ENCODE data around the gene GDI2.
A peak's percentile ranks its signal among the peaks of the same experiment; 100 is the strongest.
"Not testable (repeated sequence)": the region's sequence is repeated elsewhere in the genome, so short reads cannot be mapped to it uniquely, and the experiment has no call there.

GDI2 gene

DNA sequence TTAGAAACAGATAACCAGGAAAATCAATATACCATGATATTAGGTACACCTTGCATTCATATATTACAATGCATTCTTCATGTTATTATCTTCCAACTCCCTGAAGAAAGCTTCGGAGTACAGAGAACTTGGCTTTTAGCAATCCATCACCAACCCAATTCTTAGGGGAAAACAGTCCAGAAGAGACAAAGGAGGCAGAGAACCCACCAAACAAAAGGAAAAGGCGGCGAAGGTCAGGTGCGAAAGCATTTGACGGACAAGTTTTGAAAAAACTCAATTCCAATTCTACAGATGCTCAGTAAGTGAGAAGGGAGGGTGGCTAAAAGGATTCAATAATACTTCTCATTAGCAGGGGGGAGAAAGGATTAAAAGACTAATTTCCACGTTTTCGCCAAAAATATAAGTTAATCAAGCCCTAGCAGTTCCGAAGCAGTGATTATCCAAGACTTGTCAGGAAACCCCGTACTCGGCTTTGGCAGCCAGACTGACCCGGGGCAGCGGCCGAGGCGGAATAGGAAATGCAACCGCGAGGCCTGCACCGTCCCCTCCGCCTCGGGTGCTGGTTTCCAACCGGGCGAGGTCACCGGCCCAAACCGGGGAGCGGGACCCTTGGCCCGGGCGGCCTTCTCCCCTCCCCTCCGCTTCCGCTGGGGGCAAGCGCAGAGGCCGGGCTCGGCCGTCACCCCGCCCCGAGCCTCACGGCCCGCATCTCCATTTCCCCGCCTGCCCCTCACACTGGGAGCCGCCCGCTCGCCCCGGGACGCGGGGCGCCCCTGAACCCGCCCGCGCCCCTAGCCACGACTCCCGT, 747 bp downstream of the GDI2 start:
- Histone ChIP-seq H3K27me3 (ENCODE audit: control insufficient read depth in 1 of 2, insufficient read depth in 2 of 2, low read length in 2 of 2) (no peaks in the 10 kb centered on the region), H3K9me3 (ENCODE audit: control insufficient read depth in 1 of 2, low read length in 2 of 2) (no peaks in the 10 kb centered on the region), H3K4me1 (ENCODE audit: control insufficient read depth in 1 of 2, insufficient read depth in 2 of 2, low read length in 2 of 2) (peaks cover 37 to 45% of the 10 kb centered on the region in 2 donors), H3K4me3 (ENCODE audit: low read depth in 1 of 2, low read length in 2 of 2) (peak overlapping the region; percentile 90 to 95), H3K27ac (ENCODE audit: low read depth, low read length) (peak overlapping the region; percentile 99), H3K9ac (ENCODE audit: low read depth in 1 of 2, low read length in 2 of 2) (peak overlapping the region; percentile 91 to 96), H3K36me3 (ENCODE audit: control insufficient read depth in 1 of 2, insufficient read depth in 2 of 2, low read length in 2 of 2) (peaks cover 0 to 3% of the 10 kb centered on the region in 2 donors)

DNA sequence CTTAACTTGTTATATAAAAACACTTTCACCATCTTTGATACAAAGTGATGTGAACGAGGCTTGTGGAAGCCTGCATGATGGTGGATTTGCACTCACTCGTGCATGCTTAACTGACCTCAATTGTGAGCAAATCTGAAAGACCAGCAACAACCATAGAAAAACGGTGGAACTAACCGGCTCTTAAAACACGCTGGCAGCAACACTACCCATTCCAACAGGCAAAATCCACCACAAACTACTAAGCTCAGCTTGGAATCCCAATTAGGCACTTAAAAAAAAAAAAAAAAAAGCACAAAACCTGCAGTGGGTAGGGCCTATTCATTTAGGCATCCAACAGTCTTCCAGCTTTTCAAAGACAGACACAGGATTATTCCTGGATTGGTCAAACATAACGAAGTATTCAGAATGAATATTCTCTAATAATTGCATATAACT, 1.8 kb downstream of the GDI2 start:
- Histone ChIP-seq H3K27me3 (ENCODE audit: control insufficient read depth in 1 of 2, insufficient read depth in 2 of 2, low read length in 2 of 2) (no peaks in the 10 kb centered on the region), H3K36me3 (ENCODE audit: control insufficient read depth in 1 of 2, insufficient read depth in 2 of 2, low read length in 2 of 2) (peaks cover 0 to 4% of the 10 kb centered on the region in 2 donors), H3K4me3 (ENCODE audit: low read depth in 1 of 2, low read length in 2 of 2) (peak overlapping the region; percentile 90 to 95), H3K9ac (ENCODE audit: low read depth in 1 of 2, low read length in 2 of 2) (peak overlapping the region in 1 of 2 donors; percentile 96), H3K4me1 (ENCODE audit: control insufficient read depth in 1 of 2, insufficient read depth in 2 of 2, low read length in 2 of 2) (peaks cover 42 to 54% of the 10 kb centered on the region in 2 donors), H3K27ac (ENCODE audit: low read depth, low read length) (no peak overlapping the region), H3K9me3 (ENCODE audit: control insufficient read depth in 1 of 2, low read length in 2 of 2) (no peaks in the 10 kb centered on the region)

DNA sequence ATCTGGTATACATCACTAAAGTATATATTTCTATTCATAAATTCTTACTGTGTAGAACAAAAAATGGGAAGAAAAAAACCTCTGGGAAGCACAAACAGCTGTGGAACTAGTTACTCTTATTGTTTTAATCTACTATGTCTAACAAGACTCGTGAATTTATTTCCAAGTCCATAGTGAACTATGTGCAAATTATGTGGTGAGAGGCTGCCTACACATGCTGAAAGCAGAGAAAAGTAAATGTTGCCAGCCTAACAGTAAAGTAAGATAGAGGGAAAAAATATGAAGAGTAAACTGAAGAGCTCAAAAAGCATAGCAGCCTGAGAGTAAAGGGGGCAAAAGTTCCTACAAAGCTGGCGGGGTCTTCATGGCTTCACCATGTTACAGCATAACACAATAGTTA, 3.0 kb downstream of the GDI2 start:
- Histone ChIP-seq H3K4me3 (ENCODE audit: low read depth in 1 of 2, low read length in 2 of 2) (peak overlapping the region in 1 of 2 donors; percentile 90), H3K27ac (ENCODE audit: low read depth, low read length) (no peak overlapping the region), H3K9me3 (ENCODE audit: control insufficient read depth in 1 of 2, low read length in 2 of 2) (no peaks in the 10 kb centered on the region), H3K4me1 (ENCODE audit: control insufficient read depth in 1 of 2, insufficient read depth in 2 of 2, low read length in 2 of 2) (peaks cover 42 to 54% of the 10 kb centered on the region in 2 donors), H3K27me3 (ENCODE audit: control insufficient read depth in 1 of 2, insufficient read depth in 2 of 2, low read length in 2 of 2) (no peaks in the 10 kb centered on the region), H3K9ac (ENCODE audit: low read depth in 1 of 2, low read length in 2 of 2) (peak overlapping the region; percentile 2 to 21), H3K36me3 (ENCODE audit: control insufficient read depth in 1 of 2, insufficient read depth in 2 of 2, low read length in 2 of 2) (peaks cover 6 to 10% of the 10 kb centered on the region in 2 donors)

DNA sequence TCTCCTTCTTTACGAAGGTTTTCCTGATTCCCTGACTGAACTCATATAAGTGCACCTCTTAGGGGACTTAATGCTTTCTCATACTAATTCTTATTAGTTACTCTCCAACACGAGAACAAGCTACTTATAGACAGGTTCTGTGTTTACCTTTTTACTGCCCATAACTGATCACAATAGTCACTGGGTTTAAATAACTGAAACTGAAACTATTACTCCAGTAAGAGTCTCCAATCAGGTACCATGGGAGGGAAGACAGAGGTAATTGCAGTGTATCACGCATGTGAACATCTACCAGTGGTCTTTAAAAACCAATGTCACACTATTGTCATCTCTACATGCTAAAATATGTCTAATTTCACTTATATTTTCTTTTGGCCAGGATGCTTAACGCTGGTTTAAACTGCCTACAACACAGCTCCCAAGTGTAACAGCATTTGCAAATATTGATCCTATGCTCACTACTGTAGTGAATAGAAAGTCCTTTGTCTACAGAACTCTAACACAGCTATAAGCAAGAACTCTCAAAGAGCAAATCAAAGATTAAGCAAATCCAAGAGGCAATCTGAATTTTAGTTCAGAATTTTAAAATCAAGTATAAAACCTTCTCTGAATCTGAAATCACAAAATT, 3.6 kb downstream of the GDI2 start:
- peaks cover 38 to 48% of the 10 kb centered on the region in 2 donors for H3K4me1 ChIP-seq (ENCODE audit: control insufficient read depth in 1 of 2, insufficient read depth in 2 of 2, low read length in 2 of 2)
- H3K9me3 ChIP-seq (ENCODE audit: control insufficient read depth in 1 of 2, low read length in 2 of 2), result no peaks in the 10 kb centered on the region
- peak overlapping the region; percentile 5 for H3K27ac ChIP-seq (ENCODE audit: low read depth, low read length)
- H3K36me3 ChIP-seq (ENCODE audit: control insufficient read depth in 1 of 2, insufficient read depth in 2 of 2, low read length in 2 of 2), result peaks cover 9 to 10% of the 10 kb centered on the region in 2 donors
- no peaks in the 10 kb centered on the region for H3K27me3 ChIP-seq (ENCODE audit: control insufficient read depth in 1 of 2, insufficient read depth in 2 of 2, low read length in 2 of 2)
- H3K4me3 ChIP-seq (ENCODE audit: low read depth in 1 of 2, low read length in 2 of 2), result peak overlapping the region; percentile 13 to 59
- H3K9ac ChIP-seq (ENCODE audit: low read depth in 1 of 2, low read length in 2 of 2), result peak overlapping the region; percentile 15 to 37

DNA sequence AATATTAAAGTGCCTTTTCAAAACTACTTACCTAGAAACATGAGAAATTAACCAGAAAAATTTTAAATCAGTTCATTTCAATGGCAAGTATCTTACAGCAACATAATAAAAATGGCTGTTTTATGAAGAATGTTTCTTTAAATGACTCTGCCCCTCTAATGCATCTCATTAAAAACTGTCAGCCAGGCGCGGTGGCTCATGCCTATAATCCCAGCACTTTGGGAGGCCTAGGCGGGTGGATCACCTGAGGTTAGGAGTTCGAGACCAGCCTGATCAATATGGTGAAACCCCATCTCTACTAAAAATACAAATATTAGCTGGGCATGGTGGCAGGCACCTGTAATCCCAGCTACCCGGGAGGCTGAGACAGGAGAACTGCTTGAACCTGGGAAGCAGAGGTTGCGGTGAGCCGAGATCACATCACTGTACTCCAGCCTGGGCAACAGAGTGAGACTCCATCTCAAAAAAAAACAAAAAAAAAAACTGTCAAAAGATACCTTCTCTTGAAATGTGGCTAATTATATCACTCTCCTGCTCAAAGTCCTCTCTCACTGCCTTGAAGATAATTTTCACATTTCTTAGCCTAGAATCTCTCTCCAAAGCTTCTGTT, 4.3 kb downstream of the GDI2 start:
- not testable (repeated sequence) for H3K27me3 ChIP-seq (ENCODE audit: control insufficient read depth in 1 of 2, insufficient read depth in 2 of 2, low read length in 2 of 2); H3K9me3 ChIP-seq (ENCODE audit: control insufficient read depth in 1 of 2, low read length in 2 of 2); H3K27ac ChIP-seq (ENCODE audit: low read depth, low read length)
- Histone ChIP-seq H3K4me1 (ENCODE audit: control insufficient read depth in 1 of 2, insufficient read depth in 2 of 2, low read length in 2 of 2) (peaks cover 30 to 41% of the 10 kb centered on the region in 2 donors), H3K4me3 (ENCODE audit: low read depth in 1 of 2, low read length in 2 of 2) (peak overlapping the region; percentile 13 to 59), H3K36me3 (ENCODE audit: control insufficient read depth in 1 of 2, insufficient read depth in 2 of 2, low read length in 2 of 2) (peaks cover 9 to 10% of the 10 kb centered on the region in 2 donors), H3K9ac (ENCODE audit: low read depth in 1 of 2, low read length in 2 of 2) (peak overlapping the region; percentile 15 to 37)

DNA sequence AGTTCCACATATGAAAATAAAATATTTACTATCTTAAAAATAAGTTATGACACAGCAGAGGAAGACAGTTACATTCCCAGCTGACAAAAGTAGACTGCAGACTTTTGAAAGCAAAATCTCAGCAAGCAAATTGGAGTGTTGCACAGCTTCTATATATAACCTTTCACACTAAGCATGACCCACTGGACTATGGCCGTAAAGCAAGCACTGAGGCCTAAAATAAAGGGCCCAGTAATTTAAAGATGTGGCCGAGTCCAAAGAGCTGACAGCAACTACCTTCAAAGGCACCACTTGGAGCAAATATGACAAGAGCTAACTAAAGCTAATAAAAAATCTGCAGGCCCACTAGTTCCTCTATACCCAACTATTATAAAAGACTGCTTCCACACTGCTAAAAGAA, 6.5 kb downstream of the GDI2 start:
- H3K27ac ChIP-seq (ENCODE audit: low read depth, low read length), result no peak overlapping the region

DNA sequence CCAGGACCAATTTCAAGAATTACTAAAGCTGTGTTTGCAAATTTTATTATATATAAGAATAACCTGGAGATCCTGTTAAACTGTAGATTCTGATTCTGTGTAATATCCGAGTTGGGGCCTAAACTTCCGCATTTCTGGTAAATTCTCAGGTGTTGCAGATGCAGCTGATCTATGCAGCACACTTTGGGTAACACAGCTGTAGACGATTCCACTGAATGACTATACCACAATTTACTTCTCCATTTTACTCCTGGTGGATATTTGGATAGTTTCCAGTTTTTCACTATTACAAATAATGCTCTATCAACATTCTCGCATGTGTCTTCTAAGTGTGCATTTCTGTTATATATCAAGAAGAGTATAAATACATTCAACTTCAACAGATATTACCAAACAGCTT, 7.5 kb downstream of the GDI2 start:
- Histone ChIP-seq H3K9ac (ENCODE audit: low read depth in 1 of 2, low read length in 2 of 2) (no peak overlapping the region), H3K4me1 (ENCODE audit: control insufficient read depth in 1 of 2, insufficient read depth in 2 of 2, low read length in 2 of 2) (peaks cover 21 to 30% of the 10 kb centered on the region in 2 donors), H3K4me3 (ENCODE audit: low read depth in 1 of 2, low read length in 2 of 2) (no peak overlapping the region), H3K27me3 (ENCODE audit: control insufficient read depth in 1 of 2, insufficient read depth in 2 of 2, low read length in 2 of 2) (no peaks in the 10 kb centered on the region), H3K36me3 (ENCODE audit: control insufficient read depth in 1 of 2, insufficient read depth in 2 of 2, low read length in 2 of 2) (peaks cover 10 to 11% of the 10 kb centered on the region in 2 donors), H3K27ac (ENCODE audit: low read depth, low read length) (no peak overlapping the region), H3K9me3 (ENCODE audit: control insufficient read depth in 1 of 2, low read length in 2 of 2) (no peaks in the 10 kb centered on the region)

More for the DNA sequence above, 6.5 kb downstream of the GDI2 start:
- Histone ChIP-seq H3K4me1 (ENCODE audit: control insufficient read depth in 1 of 2, insufficient read depth in 2 of 2, low read length in 2 of 2) (peaks cover 29 to 40% of the 10 kb centered on the region in 2 donors), H3K36me3 (ENCODE audit: control insufficient read depth in 1 of 2, insufficient read depth in 2 of 2, low read length in 2 of 2) (peaks cover 9 to 10% of the 10 kb centered on the region in 2 donors), H3K9me3 (ENCODE audit: control insufficient read depth in 1 of 2, low read length in 2 of 2) (no peaks in the 10 kb centered on the region), H3K4me3 (ENCODE audit: low read depth in 1 of 2, low read length in 2 of 2) (no peak overlapping the region), H3K27me3 (ENCODE audit: control insufficient read depth in 1 of 2, insufficient read depth in 2 of 2, low read length in 2 of 2) (no peaks in the 10 kb centered on the region), H3K9ac (ENCODE audit: low read depth in 1 of 2, low read length in 2 of 2) (no peak overlapping the region)

DNA sequence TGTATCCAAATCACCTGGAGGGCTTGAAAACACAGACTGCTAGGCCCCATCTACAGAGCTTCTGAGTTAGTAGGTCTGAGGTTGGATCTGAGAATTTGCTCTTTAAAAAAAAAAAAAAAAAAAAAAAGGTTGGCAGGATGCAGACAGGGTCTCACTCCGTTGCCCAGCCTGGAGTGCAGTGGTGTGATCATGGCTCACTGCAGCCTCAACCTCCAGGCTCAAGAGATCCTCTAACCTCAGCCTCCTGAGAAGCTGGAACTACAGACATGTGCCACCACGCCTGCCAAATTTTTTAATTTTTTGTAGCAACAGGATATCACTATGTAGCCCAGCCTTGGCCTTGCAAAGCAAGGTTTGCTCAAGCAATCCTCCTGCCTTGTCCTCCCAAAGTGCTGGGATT, 8.0 kb downstream of the GDI2 start:
- Histone ChIP-seq H3K9me3 (ENCODE audit: control insufficient read depth in 1 of 2, low read length in 2 of 2) (no peaks in the 10 kb centered on the region), H3K36me3 (ENCODE audit: control insufficient read depth in 1 of 2, insufficient read depth in 2 of 2, low read length in 2 of 2) (peaks cover 12 to 16% of the 10 kb centered on the region in 2 donors), H3K9ac (ENCODE audit: low read depth in 1 of 2, low read length in 2 of 2) (no peak overlapping the region), H3K4me1 (ENCODE audit: control insufficient read depth in 1 of 2, insufficient read depth in 2 of 2, low read length in 2 of 2) (peaks cover 17 to 25% of the 10 kb centered on the region in 2 donors), H3K27ac (ENCODE audit: low read depth, low read length) (no peak overlapping the region), H3K27me3 (ENCODE audit: control insufficient read depth in 1 of 2, insufficient read depth in 2 of 2, low read length in 2 of 2) (no peaks in the 10 kb centered on the region), H3K4me3 (ENCODE audit: low read depth in 1 of 2, low read length in 2 of 2) (no peak overlapping the region)

DNA sequence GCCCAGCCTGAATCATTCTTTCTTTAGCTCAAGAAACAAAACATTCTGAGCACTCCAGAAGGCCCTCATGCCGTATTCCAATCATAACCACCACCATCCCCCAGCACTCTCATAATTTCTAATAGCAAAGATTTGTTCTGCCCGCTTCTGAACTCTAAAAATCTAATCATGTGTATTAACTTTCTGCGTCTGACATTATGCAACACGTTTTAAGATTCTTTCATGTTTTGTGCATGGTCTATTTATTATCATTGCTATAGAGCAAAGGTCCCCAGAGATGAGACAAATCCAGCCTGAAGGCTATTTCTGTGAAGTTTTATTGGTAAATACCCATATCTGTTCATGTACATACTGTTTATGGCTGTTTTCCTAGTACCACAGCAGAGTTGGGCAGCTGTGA, 8.8 kb downstream of the GDI2 start:
- Histone ChIP-seq H3K4me1 (ENCODE audit: control insufficient read depth in 1 of 2, insufficient read depth in 2 of 2, low read length in 2 of 2) (peaks cover 8 to 16% of the 10 kb centered on the region in 2 donors), H3K9ac (ENCODE audit: low read depth in 1 of 2, low read length in 2 of 2) (no peak overlapping the region), H3K9me3 (ENCODE audit: control insufficient read depth in 1 of 2, low read length in 2 of 2) (no peaks in the 10 kb centered on the region), H3K4me3 (ENCODE audit: low read depth in 1 of 2, low read length in 2 of 2) (no peak overlapping the region), H3K27me3 (ENCODE audit: control insufficient read depth in 1 of 2, insufficient read depth in 2 of 2, low read length in 2 of 2) (no peaks in the 10 kb centered on the region), H3K36me3 (ENCODE audit: control insufficient read depth in 1 of 2, insufficient read depth in 2 of 2, low read length in 2 of 2) (peaks cover 13 to 23% of the 10 kb centered on the region in 2 donors), H3K27ac (ENCODE audit: low read depth, low read length) (no peak overlapping the region)

DNA sequence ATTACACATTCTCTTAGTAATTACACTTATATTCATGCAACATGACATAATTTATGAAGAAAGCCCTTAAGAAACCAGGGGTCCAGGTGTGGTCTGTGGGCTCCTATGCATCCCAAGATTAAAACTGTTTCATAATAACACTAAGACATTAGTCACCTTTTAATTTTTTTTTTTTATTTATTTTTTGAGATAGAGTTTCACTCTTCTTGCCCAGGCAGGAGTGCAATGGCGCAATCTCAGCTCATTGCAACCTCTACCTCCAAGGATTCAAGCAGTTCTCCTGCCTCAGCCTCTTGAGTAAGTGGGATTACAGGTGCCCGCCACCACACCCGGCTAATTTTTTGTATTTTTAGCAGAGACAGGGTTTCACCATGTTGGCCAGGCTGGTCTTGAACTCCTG, 12.5 kb downstream of the GDI2 start:
- Histone ChIP-seq H3K9me3 (ENCODE audit: control insufficient read depth in 1 of 2, low read length in 2 of 2) (no peaks in the 10 kb centered on the region), H3K36me3 (ENCODE audit: control insufficient read depth in 1 of 2, insufficient read depth in 2 of 2, low read length in 2 of 2) (peaks cover 12 to 56% of the 10 kb centered on the region in 2 donors), H3K4me3 (ENCODE audit: low read depth in 1 of 2, low read length in 2 of 2) (no peak overlapping the region), H3K27ac (ENCODE audit: low read depth, low read length) (no peak overlapping the region), H3K4me1 (ENCODE audit: control insufficient read depth in 1 of 2, insufficient read depth in 2 of 2, low read length in 2 of 2) (no peaks in the 10 kb centered on the region), H3K27me3 (ENCODE audit: control insufficient read depth in 1 of 2, insufficient read depth in 2 of 2, low read length in 2 of 2) (no peaks in the 10 kb centered on the region), H3K9ac (ENCODE audit: low read depth in 1 of 2, low read length in 2 of 2) (no peak overlapping the region)

Measured in duodenal mucosa (tissue), 2 donors.